WI38 (cell line): ENCODE measurements around the gene KIF1A.

Source experiments
- H3K4me3 ChIP-seq: 2 replicates; pipeline ENCODE4 v1.5.1; 2011; ENCODE audit warnings: low read depth, mild to moderate bottlenecking, control low read depth, low read length
- CTCF ChIP-seq: IDR thresholded peaks from 2 replicates; pipeline ENCODE4 v1.5.1; 2012; ENCODE audit warnings: low read depth, mild to moderate bottlenecking, control low read depth, low read length

KIF1A gene

GRCh38 chr2:240745456-240745855 lies 74.6 kb downstream of the KIF1A start:
- no peak overlapping the region for H3K4me3 ChIP-seq
- no peak for TF ChIP-seq CTCF

GRCh38 chr2:240742602-240743095 lies 77.4 kb downstream of the KIF1A start:
- no peak for TF ChIP-seq CTCF
- no peak overlapping the region for H3K4me3 ChIP-seq

- no peak overlapping the region for H3K4me3 ChIP-seq
- TF ChIP-seq CTCF, result no peak
Observed at GRCh38 chr2:240741091-240741490, 78.9 kb downstream of the KIF1A start.

- no peak overlapping the region for H3K4me3 ChIP-seq
- TF ChIP-seq CTCF, result no peak
Observed at GRCh38 chr2:240739797-240740196, 80.2 kb downstream of the KIF1A start.

GRCh38 chr2:240737958-240738357 lies 82.1 kb downstream of the KIF1A start:
- TF ChIP-seq CTCF, result no peak

GRCh38 chr2:240737512-240737911 lies 82.5 kb downstream of the KIF1A start:
- no peak overlapping the region for H3K4me3 ChIP-seq
- no peak for TF ChIP-seq CTCF

More at GRCh38 chr2:240737958-240738357, 82.1 kb downstream of the KIF1A start:
- H3K4me3 ChIP-seq, result no peak overlapping the region

GRCh38 chr2:240736281-240737250 lies 83.5 kb downstream of the KIF1A start:
- no peak for TF ChIP-seq CTCF
- H3K4me3 ChIP-seq, result no peak overlapping the region
